ENCODE results near the gene LMTK3.
A peak's percentile ranks its signal among the peaks of the same experiment; 100 is the strongest.

LMTK3 gene

GRCh38 chr19:48554385-48555091 lies 42.9 kb upstream of the LMTK3 start:
- H3K4me3 ChIP-seq (replicated peaks in 1 of 2; ENCODE audit: low read depth in 2 of 2, low read length in 2 of 2) = no peak overlapping the region
- no peak for TF ChIP-seq CTCF (IDR thresholded peaks at IDR 0.05; ENCODE audit: low read depth, low read length)

DNA sequence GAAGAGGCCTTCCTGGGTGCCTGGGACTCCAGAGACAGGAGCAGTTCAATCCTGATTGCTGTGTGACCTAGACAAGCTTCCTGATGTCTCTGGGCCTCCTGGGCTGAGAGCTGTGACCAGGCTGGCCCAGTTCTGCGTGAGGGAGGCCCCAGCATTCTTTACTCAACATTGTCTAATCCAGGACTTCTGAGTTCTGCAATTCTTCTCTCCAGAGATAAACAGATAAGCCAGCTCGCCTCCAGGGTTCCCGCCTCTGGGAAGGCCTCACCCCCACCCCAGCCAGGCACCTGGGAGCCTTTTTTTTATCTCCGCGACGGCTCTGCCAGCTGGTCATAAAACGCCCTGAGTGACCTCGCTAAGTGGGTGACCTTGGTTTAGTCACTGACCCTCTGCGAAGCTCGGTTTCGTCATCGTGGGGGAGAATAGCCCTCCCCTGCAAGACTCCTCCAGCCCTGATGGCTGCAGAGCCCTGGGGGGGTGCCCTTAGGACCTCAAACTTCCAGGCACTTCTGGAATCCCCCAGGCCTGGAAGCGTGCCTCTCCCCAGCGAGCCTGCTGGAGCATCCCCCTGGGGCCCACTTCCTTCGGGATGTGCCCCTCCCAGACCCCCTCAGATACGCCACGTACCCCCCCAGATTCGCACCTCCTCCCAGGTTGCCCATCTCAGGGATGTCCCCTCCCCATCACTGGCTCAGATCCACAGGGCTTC lies 42.2 kb upstream of the LMTK3 start:
- no peak for TF ChIP-seq CTCF (IDR thresholded peaks at IDR 0.05; ENCODE audit: low read depth, low read length)
- H3K4me3 ChIP-seq (replicated peaks in 1 of 2; ENCODE audit: low read depth in 2 of 2, low read length in 2 of 2) = no peak overlapping the region
- DNase-seq (ENCODE audit: low read depth in 2 of 2) = peak; percentile 71 to 75

More at GRCh38 chr19:48554385-48555091, 42.9 kb upstream of the LMTK3 start:
- DNase-seq (ENCODE audit: low read depth in 2 of 2) = no peak

DNA sequence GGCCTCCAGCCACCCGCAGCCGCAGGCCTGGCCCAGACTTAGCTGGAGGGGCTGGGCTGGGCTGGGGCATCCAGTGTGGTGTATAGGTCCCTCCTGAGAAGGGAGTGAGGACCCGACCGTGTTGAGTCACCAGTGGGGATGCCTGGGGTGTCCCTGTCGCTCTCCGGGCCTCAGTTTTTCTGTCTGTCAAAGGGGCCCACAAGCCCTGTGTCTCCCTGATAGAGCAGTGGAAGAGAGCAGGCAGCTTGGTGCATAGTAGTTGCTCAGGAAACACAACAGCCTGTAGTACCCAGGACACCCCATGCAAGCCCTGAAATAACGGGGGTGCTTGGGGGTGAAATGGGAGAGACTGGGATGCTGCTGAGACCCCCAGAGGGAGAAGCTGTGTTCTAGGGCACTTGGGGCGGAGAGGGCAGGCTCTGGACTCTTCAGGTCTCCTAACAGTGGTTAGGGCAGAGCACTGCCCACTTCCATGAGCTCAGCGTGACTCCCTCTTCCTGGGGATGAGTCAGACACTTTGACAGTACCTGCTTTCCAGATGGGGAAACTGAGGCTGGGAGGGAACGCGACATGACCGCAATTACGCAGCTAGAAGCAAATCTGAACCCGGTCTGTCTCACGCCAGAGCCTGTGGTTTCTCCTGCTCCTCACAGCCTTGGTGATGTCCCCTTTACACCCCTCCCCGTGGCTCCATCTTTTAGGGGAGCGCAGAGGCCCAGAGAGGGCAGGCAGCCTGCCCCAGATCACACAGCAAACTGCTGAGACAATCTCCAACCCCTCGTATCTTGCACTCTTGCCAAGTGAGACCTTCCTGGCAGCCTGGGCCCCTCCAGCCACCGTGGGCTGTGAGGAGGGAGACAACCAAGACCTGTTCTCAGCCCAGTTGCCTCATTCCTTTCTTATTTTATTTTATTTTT lies 41.0 kb upstream of the LMTK3 start:
- no peak overlapping the region for H3K4me3 ChIP-seq (replicated peaks in 1 of 2; ENCODE audit: low read depth in 2 of 2, low read length in 2 of 2)
- DNase-seq (ENCODE audit: low read depth in 2 of 2) = no peak
- TF ChIP-seq CTCF (IDR thresholded peaks at IDR 0.05; ENCODE audit: low read depth, low read length) = no peak

- TF ChIP-seq CTCF (IDR thresholded peaks at IDR 0.05; ENCODE audit: low read depth, low read length) = no peak
- no peak within 1 kb of the TSS for H3K4me3 ChIP-seq (replicated peaks in 1 of 2; ENCODE audit: low read depth in 2 of 2, low read length in 2 of 2)
- DNase-seq (ENCODE audit: low read depth in 2 of 2) = no peak
Measured at GRCh38 chr19:48551437-48552302, 40.0 kb upstream of the LMTK3 start, which contains the start of gene SULT2B1. SULT2B1 (plus strand) TSS chr19:48552172; CDS start chr19:48552253, 81 bp downstream.

- no peak overlapping the region for H3K4me3 ChIP-seq (replicated peaks in 1 of 2; ENCODE audit: low read depth in 2 of 2, low read length in 2 of 2)
- DNase-seq (ENCODE audit: low read depth in 2 of 2) = no peak
- no peak for TF ChIP-seq CTCF (IDR thresholded peaks at IDR 0.05; ENCODE audit: low read depth, low read length)
Measured at GRCh38 chr19:48549380-48549779, 37.7 kb upstream of the LMTK3 start.
